Smooth muscle cell (in vitro differentiated cells): ENCODE results near the gene ACTA1. TPM values are rescaled to one million over a fixed set of nuclear protein-coding genes. Genes with fewer than 3 reads are reported as not detected.

Source experiments
- DNase-seq: peaks from one replicate; lab custom pipeline; 2025; ENCODE audit not compliant: unreplicated experiment; lab: John Stamatoyannopoulos, UW
- H2AFZ ChIP-seq: fragments of 200-600 bp; sonication (generic); 2 replicates; pipeline ENCODE4 v1.6.0; 2016; ENCODE audit warnings: antibody characterized with exemption, low read depth, mild to moderate bottlenecking
- H3F3A ChIP-seq: fragments of 200-600 bp; sonication (generic); 2 replicates; pipeline ENCODE4 v1.6.0; 2017; ENCODE audit warnings: antibody characterized with exemption, low read depth
- H3K27ac ChIP-seq: fragments of 200-600 bp; sonication (generic); 2 replicates; pipeline ENCODE4 v1.5.1; 2016; ENCODE audit warnings: low read depth, mild to moderate bottlenecking
- H3K27me3 ChIP-seq: fragments of 200-600 bp; sonication (generic); 2 replicates; pipeline ENCODE4 v1.6.1; 2016; ENCODE audit warnings: low read depth, mild to moderate bottlenecking
- H3K36me3 ChIP-seq: fragments of 200-600 bp; sonication (generic); 2 replicates; pipeline ENCODE4 v1.5.1; 2016; ENCODE audit warnings: low read depth
- H3K4me1 ChIP-seq: fragments of 200-600 bp; sonication (generic); 2 replicates; pipeline ENCODE4 v1.5.1; 2016; ENCODE audit warnings: low read depth
- H3K4me2 ChIP-seq: fragments of 200-600 bp; sonication (generic); 2 replicates; pipeline ENCODE4 v1.6.0; 2016; ENCODE audit warnings: mild to moderate bottlenecking
- H3K4me3 ChIP-seq: fragments of 200-600 bp; sonication (generic); 2 replicates; pipeline ENCODE4 v1.5.1; 2016; ENCODE audit warnings: mild to moderate bottlenecking
- H3K79me2 ChIP-seq: fragments of 200-600 bp; sonication (generic); 2 replicates; pipeline ENCODE4 v1.6.0; 2016; ENCODE audit warnings: low read depth, mild to moderate bottlenecking
- H3K9ac ChIP-seq: fragments of 200-600 bp; sonication (generic); 2 replicates; pipeline ENCODE4 v1.6.0; 2016; ENCODE audit warnings: low read depth
- H3K9me3 ChIP-seq: fragments of 200-600 bp; sonication (generic); replicated peaks from 2 replicates; pipeline ENCODE4 v1.5.1; 2016; ENCODE audit warnings: low read depth
- H4K20me1 ChIP-seq: fragments of 200-600 bp; sonication (generic); 2 replicates; pipeline ENCODE4 v1.6.0; 2016; ENCODE audit warnings: low read depth
- CTCF ChIP-seq: fragments of 200-600 bp; sonication (generic); IDR thresholded peaks from 2 replicates; pipeline ENCODE4 v1.5.1; 2017; ENCODE audit warnings: borderline replicate concordance, mild to moderate bottlenecking, antibody characterized with exemption; ENCODE audit not compliant: insufficient read depth, poor library complexity, severe bottlenecking
- WGBS: methylation state at CpG from one replicate; pipeline ENCODE4 v1.1.7; 2016; ENCODE audit warnings: low lambda C conversion rate; 5-methylcytosine and 5-hydroxymethylcytosine counted together
- polyA plus RNA-seq: library from polyadenylated mRNA; unstranded; fragments of >200 nt; fragmentation: Nextera tagmentation; extraction: Ambion mirVana; gene quantifications from 2 replicates; pipeline ENCODE4 v1.2.1, GENCODE V29; 2016
- total RNA-seq: library from RNA; depleted of rRNA; stranded (reverse); fragments of >200 nt; gene quantifications from 2 replicates; pipeline ENCODE4 v1.2.3, GENCODE V29; 2014

The ACTA1 gene
- total and polyA plus RNA-seq, 2 experiments from 2014 or later = 3.7 to 5.1 TPM

DNA sequence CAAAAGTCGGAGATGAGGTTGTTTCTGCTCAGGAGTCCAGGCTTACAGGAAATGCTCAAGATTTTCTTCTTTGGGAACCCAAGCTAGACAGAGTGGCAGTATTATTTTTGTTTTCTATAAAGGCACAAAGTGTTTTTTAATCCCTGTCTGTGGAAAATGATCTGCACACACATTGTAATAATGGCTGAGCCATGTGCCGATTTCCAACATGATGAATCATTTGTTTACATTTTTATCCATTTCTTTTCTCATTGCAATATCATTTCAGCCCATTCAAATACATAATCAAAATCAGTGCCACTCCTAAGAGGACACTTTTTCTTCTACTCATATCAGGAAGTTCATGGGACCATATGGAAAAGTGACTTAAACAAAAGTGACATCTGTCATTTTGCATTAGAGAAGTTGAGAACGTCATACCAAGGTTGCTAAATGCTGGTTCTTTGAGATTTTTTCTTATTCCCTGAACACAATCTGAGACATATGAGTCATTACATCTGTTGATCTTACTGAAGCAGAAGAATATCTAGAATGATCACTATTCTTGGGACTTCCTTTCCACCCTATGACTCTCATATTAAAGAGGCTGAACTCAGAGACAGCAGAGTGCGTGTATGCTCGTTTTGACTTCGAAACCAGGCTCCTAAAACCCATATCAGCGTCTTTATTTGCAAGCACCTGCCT, 44.9 kb downstream of the ACTA1 start:
- no peak overlapping the region for H2AFZ ChIP-seq
- H3K27me3 ChIP-seq = no peaks in the 10 kb centered on the region
- no peak overlapping the region for H3K27ac ChIP-seq
- H3K4me2 ChIP-seq = no peak overlapping the region
- H3F3A ChIP-seq = no peaks in the 10 kb centered on the region
- TF ChIP-seq CTCF = no peak
- no peaks in the 10 kb centered on the region for H3K79me2 ChIP-seq
- WGBS = 84% methylated on average over 7 of the region's 7 CpGs
- H3K9ac ChIP-seq = no peak overlapping the region
- H4K20me1 ChIP-seq = no peaks in the 10 kb centered on the region
- DNase-seq = no peak
- no peak overlapping the region for H3K4me3 ChIP-seq
- no peaks in the 10 kb centered on the region for H3K4me1 ChIP-seq
- no peaks in the 10 kb centered on the region for H3K9me3 ChIP-seq
- H3K36me3 ChIP-seq = no peaks in the 10 kb centered on the region

DNA sequence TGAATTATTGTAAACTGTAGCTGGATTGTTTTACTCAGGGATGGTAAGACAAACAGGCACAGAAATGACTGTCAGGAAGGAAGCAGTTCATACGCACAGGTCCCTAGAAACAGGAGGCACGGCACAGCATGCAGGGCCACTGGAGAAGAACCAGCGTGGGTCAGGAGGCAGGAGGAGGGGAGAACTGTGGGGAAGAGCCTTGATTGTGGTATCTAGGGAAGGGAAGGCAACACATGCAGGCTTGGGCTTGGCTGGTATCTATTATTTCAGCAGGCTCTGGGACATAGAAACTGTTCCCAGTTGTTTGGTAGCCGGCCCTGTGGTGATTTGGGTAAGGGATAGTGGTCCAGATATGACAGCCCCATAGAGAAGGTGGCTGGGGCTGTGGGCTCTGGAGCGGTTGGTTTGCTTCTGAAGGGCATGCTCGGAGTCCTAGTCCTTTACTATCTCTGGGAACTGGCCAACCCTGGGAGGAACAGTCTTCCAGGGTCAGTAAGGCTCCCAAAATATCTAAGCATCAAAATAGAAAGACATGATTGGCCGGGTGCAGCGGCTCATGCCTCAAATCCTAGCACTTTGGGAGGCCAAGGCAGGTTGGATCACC, 47.9 kb downstream of the ACTA1 start:
- no peaks in the 10 kb centered on the region for H3K36me3 ChIP-seq
- 88% methylated on average over 8 of the region's 8 CpGs for WGBS
- peaks cover 4% of the 10 kb centered on the region for H3K27me3 ChIP-seq
- H3K27ac ChIP-seq = no peak overlapping the region
- H3K4me2 ChIP-seq = no peak overlapping the region
- no peak overlapping the region for H3K4me3 ChIP-seq
- TF ChIP-seq CTCF = no peak
- H3K9me3 ChIP-seq = no peaks in the 10 kb centered on the region
- H3K79me2 ChIP-seq = no peaks in the 10 kb centered on the region
- no peaks in the 10 kb centered on the region for H4K20me1 ChIP-seq
- no peaks in the 10 kb centered on the region for H3F3A ChIP-seq
- no peak for DNase-seq
- no peak overlapping the region for H2AFZ ChIP-seq
- no peak overlapping the region for H3K9ac ChIP-seq
- no peaks in the 10 kb centered on the region for H3K4me1 ChIP-seq

GRCh38 chr1:229384822-229385221, 49.1 kb downstream of the ACTA1 start:
- Histone ChIP-seq H2AFZ (no peak overlapping the region), H3K27ac (no peak overlapping the region), H3K4me2 (no peak overlapping the region), H4K20me1 (no peaks in the 10 kb centered on the region), H3K9ac (no peak overlapping the region), H3K27me3 (peaks cover 11% of the 10 kb centered on the region), H3K4me1 (peaks cover 4% of the 10 kb centered on the region), H3K79me2 (no peaks in the 10 kb centered on the region), H3F3A (no peaks in the 10 kb centered on the region), H3K4me3 (no peak overlapping the region), H3K36me3 (no peaks in the 10 kb centered on the region), H3K9me3 (no peaks in the 10 kb centered on the region)
- TF ChIP-seq CTCF = no peak
- 97% methylated on average over 7 of the region's 7 CpGs for WGBS
- DNase-seq = no peak

DNA sequence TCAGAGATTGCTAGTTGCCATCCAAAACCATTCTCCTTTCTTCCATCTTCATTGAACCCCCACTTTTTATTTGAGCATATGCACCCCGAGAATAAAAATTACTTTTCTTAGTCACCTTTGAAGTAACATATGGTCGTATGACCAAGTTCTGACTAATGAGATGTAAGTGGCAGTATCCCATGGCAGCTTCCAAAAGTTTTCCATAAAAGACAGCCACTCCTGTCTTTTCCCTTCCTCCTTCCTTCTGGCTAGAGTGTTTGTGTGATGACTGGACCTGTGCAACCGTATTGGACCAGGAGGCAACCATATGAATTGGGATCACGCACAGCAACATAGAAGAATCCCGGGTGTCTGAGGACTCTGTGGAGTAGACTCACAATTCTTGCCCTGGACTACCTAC, 49.9 kb downstream of the ACTA1 start:
- no peaks in the 10 kb centered on the region for H4K20me1 ChIP-seq
- DNase-seq = no peak
- no peaks in the 10 kb centered on the region for H3K79me2 ChIP-seq
- no peak for TF ChIP-seq CTCF
- H3K4me1 ChIP-seq = peaks cover 11% of the 10 kb centered on the region
- no peaks in the 10 kb centered on the region for H3K36me3 ChIP-seq
- H3K4me2 ChIP-seq = no peak overlapping the region
- H2AFZ ChIP-seq = no peak overlapping the region
- H3K9ac ChIP-seq = no peak overlapping the region
- no peaks in the 10 kb centered on the region for H3F3A ChIP-seq
- 86% methylated on average over 5 of the region's 5 CpGs for WGBS
- no peak overlapping the region for H3K27ac ChIP-seq
- H3K27me3 ChIP-seq = peaks cover 11% of the 10 kb centered on the region
- H3K9me3 ChIP-seq = no peaks in the 10 kb centered on the region
- no peak overlapping the region for H3K4me3 ChIP-seq
